ENCODE measurements around the gene TMPRSS15. TPM values are rescaled to one million over a fixed set of nuclear protein-coding genes. Genes with fewer than 3 reads are reported as not detected.
"Not testable (repeated sequence)": the region's sequence is repeated elsewhere in the genome, so short reads cannot be mapped to it uniquely, and the experiment has no call there.

Gene TMPRSS15
- total RNA-seq, 4 donors from 2014 or later = not detected

DNA sequence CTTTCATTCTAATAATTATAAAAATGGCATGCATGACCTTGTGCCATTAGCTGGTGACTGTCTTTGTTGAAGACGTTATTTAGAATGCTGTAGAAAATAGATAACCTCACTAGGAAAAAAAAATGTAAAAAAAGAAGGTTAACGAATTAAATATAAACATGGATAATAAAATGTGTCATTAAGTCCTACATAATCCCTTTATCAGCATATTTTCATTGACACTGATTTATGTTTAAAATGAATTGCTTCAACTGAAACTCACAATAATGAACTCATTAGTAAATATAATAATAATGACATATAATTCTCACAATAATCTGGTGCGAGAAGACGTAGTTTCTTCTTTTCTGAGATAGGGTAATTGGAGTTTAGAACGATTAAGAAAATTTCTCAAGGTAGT, 4.7 kb downstream of the TMPRSS15 start:
- H3K27ac ChIP-seq = no peak overlapping the region
- H3K4me1 ChIP-seq = no peaks in the 10 kb centered on the region
- no peak overlapping the region for H3K4me3 ChIP-seq
- WGBS = 88% methylated on average over 5 of the region's 5 CpGs
- no peaks in the 10 kb centered on the region for H3K9me3 ChIP-seq
- TF ChIP-seq POLR2A (IDR thresholded peaks at IDR 0.05) (no peak), POLR2AphosphoS5 (IDR thresholded peaks at IDR 0.05) (no peak), EP300 (IDR thresholded peaks at IDR 0.05) (no peak)
- TF ChIP-seq, protein P1, sequence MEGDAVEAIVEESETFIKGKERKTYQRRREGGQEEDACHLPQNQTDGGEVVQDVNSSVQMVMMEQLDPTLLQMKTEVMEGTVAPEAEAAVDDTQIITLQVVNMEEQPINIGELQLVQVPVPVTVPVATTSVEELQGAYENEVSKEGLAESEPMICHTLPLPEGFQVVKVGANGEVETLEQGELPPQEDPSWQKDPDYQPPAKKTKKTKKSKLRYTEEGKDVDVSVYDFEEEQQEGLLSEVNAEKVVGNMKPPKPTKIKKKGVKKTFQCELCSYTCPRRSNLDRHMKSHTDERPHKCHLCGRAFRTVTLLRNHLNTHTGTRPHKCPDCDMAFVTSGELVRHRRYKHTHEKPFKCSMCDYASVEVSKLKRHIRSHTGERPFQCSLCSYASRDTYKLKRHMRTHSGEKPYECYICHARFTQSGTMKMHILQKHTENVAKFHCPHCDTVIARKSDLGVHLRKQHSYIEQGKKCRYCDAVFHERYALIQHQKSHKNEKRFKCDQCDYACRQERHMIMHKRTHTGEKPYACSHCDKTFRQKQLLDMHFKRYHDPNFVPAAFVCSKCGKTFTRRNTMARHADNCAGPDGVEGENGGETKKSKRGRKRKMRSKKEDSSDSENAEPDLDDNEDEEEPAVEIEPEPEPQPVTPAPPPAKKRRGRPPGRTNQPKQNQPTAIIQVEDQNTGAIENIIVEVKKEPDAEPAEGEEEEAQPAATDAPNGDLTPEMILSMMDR (IDR thresholded peaks at IDR 0.05) = no peak
- no peaks in the 10 kb centered on the region for H3K27me3 ChIP-seq
- H3K36me3 ChIP-seq = no peaks in the 10 kb centered on the region
- DNase-seq (ENCODE audit: low spot score in 2 of 2) = no peak

DNA sequence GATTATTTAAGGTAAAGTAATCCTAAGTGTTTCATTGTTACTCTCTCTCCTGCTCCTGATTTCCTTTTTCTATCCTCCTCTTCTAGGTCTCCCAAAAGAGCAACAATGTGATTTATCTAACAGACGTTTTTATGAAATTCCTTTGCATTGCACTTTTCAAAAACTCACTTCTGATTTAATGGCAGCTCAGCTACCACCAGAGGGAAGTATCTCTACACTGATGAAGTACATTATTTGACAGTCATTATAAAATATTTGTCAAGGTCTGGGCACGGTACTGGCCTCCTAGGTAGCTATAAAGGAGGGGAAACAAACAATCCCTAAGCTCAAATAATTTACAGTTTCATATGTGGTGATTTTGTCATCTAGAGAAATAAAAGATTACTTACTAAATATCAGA, 15.6 kb downstream of the TMPRSS15 start:
- no peak overlapping the region for H3K4me3 ChIP-seq
- H3K4me1 ChIP-seq = no peaks in the 10 kb centered on the region
- TF ChIP-seq POLR2AphosphoS5 (IDR thresholded peaks at IDR 0.05) = no peak
- no peak for TF ChIP-seq EP300 (IDR thresholded peaks at IDR 0.05)
- TF ChIP-seq, protein P1 (IDR thresholded peaks at IDR 0.05) = no peak
- TF ChIP-seq POLR2A (IDR thresholded peaks at IDR 0.05) = no peak
- H3K27ac ChIP-seq = no peak overlapping the region
- DNase-seq (ENCODE audit: low spot score in 2 of 2) = no peak
- H3K27me3 ChIP-seq = no peaks in the 10 kb centered on the region
- peaks cover 10% of the 10 kb centered on the region for H3K9me3 ChIP-seq
- WGBS = 19% methylated on average over 2 of the region's 2 CpGs
- H3K36me3 ChIP-seq = no peaks in the 10 kb centered on the region

GRCh38 chr21:18384771-18385170, 18.8 kb downstream of the TMPRSS15 start:
- TF ChIP-seq, protein P1 (IDR thresholded peaks at IDR 0.05) = peak in 1 of 2 donors; percentile 32
- TF ChIP-seq POLR2A (IDR thresholded peaks at IDR 0.05) = no peak
- TF ChIP-seq POLR2AphosphoS5 (IDR thresholded peaks at IDR 0.05) = no peak
- no peak for TF ChIP-seq EP300 (IDR thresholded peaks at IDR 0.05)
- no peak for DNase-seq (ENCODE audit: low spot score in 2 of 2)
- H3K27me3 ChIP-seq = no peaks in the 10 kb centered on the region
- H3K27ac ChIP-seq = no peak overlapping the region
- 26% methylated on average over 1 of the region's 1 CpG for WGBS
- no peaks in the 10 kb centered on the region for H3K9me3 ChIP-seq
- H3K4me3 ChIP-seq = no peak overlapping the region
- no peaks in the 10 kb centered on the region for H3K36me3 ChIP-seq
- H3K4me1 ChIP-seq = no peaks in the 10 kb centered on the region

DNA sequence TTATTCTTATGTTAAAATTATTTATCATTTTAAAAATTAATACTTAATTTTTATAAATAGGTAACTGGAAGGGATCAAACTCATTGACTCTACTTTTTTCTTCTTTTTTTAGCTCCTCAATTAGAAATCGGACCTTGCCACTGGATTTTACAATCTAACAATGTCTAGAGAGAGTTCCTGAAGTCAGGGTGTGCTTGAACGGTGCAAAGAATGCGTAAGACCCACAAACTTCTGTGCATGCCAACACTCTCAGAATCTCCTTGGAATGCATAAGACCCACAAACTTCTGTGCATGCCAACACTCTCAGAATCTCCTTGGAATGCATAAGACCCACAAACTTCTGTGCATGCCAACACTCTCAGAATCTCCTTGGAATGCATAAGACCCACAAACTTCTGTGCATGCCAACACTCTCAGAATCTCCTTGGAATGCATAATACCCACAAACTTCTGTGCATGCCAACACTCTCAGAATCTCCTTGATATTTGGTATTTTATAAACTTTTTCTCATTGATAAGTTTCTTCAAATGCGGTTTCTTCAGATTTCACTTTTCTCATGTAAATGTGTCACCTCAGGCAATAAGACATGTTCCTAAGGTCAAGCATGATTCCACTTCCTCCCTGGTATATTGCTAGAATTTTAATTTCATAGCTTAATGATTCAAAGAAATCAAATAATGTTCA, 20.5 kb downstream of the TMPRSS15 start:
- not testable (repeated sequence) for H3K27me3 ChIP-seq; H3K4me3 ChIP-seq; DNase-seq (ENCODE audit: low spot score in 2 of 2); H3K36me3 ChIP-seq; H3K9me3 ChIP-seq; H3K4me1 ChIP-seq; H3K27ac ChIP-seq
- WGBS = 71% methylated on average over 4 of the region's 4 CpGs

- H3K4me1 ChIP-seq = no peaks in the 10 kb centered on the region
- DNase-seq (ENCODE audit: low spot score in 2 of 2) = no peak
- no peaks in the 10 kb centered on the region for H3K9me3 ChIP-seq
- no peaks in the 10 kb centered on the region for H3K36me3 ChIP-seq
- TF ChIP-seq EP300 (IDR thresholded peaks at IDR 0.05) = no peak
- TF ChIP-seq POLR2AphosphoS5 (IDR thresholded peaks at IDR 0.05) = no peak
- TF ChIP-seq, protein P1 (IDR thresholded peaks at IDR 0.05) = no peak
- TF ChIP-seq POLR2A (IDR thresholded peaks at IDR 0.05) = no peak
- no peak overlapping the region for H3K4me3 ChIP-seq
- no peaks in the 10 kb centered on the region for H3K27me3 ChIP-seq
- no CpG with 5 or more reads among the region's 1 CpG for WGBS
- H3K27ac ChIP-seq = no peak overlapping the region
Measured at GRCh38 chr21:18382141-18382540, 21.4 kb downstream of the TMPRSS15 start.

DNA sequence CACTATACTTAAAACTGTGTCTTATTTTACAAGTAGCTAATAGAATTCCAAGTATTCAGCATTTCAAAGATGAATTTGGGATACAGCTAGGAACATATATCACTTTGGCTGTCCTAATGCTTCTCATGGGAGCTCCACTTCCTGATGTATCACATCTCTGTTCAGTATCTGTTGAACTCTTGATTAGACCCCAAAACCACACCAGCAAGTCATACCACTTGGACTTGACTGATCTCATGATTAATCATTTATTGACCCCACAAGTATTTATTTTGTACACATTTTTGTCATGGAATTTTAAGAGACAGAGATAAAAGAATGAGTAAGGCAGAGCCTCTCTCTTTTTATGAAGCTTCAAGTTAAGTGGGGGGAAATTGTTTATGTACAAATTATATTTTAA, 30.0 kb downstream of the TMPRSS15 start:
- Histone ChIP-seq H3K27me3 (no peaks in the 10 kb centered on the region), H3K4me1 (no peaks in the 10 kb centered on the region), H3K9me3 (no peaks in the 10 kb centered on the region), H3K27ac (no peak overlapping the region), H3K4me3 (no peak overlapping the region), H3K36me3 (no peaks in the 10 kb centered on the region)
- no peak for DNase-seq (ENCODE audit: low spot score in 2 of 2)
- TF ChIP-seq, protein P1 (IDR thresholded peaks at IDR 0.05) = no peak
- TF ChIP-seq POLR2AphosphoS5 (IDR thresholded peaks at IDR 0.05) (no peak), EP300 (IDR thresholded peaks at IDR 0.05) (no peak), POLR2A (IDR thresholded peaks at IDR 0.05) (no peak)
